MCF 10A (cell line): ENCODE data around the gene ARHGEF37. TPM values are rescaled to one million over a fixed set of nuclear protein-coding genes. Genes with fewer than 3 reads are reported as not detected.

Experiments used
- BruUV-seq: library from RNA; stranded (reverse); fragments of 400-500 nt; replicated peaks from 2 replicates; lab custom pipeline; 2021; lab: Mats Ljungman, UMichigan
- CTCF ChIA-PET: fragments of 300-600 bp; sonication (Branson Sonifier 250); formaldehyde crosslinking; extraction: SDS; loops from one replicate; lab custom pipeline; 2021; ENCODE audit warnings: antibody characterized with exemption, inconsistent platforms; lab: Yijun Ruan, JAX
- POLR2A ChIA-PET: fragments of 300-600, 350-650 bp; sonication (Branson Sonifier 250); formaldehyde crosslinking; extraction: SDS; loops from one replicate; lab custom pipeline; 2020; ENCODE audit warnings: antibody characterized with exemption, inconsistent platforms; lab: Yijun Ruan, JAX
- DNase-seq: peaks from one replicate; pipeline ENCODE4 v3.0.0-alpha.2; 2018; ENCODE audit not compliant: unreplicated experiment
- H3K27ac Mint-ChIP-seq: one replicate; pipeline ENCODE4 v1.8.0; 2022; ENCODE audit warnings: mild to moderate bottlenecking, low read depth, mixed read lengths; ENCODE audit not compliant: unreplicated experiment
- H3K27me3 Mint-ChIP-seq: one replicate; pipeline ENCODE4 v1.8.0; 2022; ENCODE audit warnings: mixed read lengths; ENCODE audit not compliant: insufficient read depth, unreplicated experiment
- H3K36me3 Mint-ChIP-seq: one replicate; pipeline ENCODE4 v1.8.0; 2022; ENCODE audit warnings: mild to moderate bottlenecking, moderate library complexity, mixed read lengths; ENCODE audit not compliant: insufficient read depth, unreplicated experiment
- H3K4me1 Mint-ChIP-seq: one replicate; pipeline ENCODE4 v1.8.0; 2022; ENCODE audit warnings: mixed read lengths; ENCODE audit not compliant: insufficient read depth, unreplicated experiment
- H3K4me3 Mint-ChIP-seq: one replicate; pipeline ENCODE4 v1.8.0; 2022; ENCODE audit warnings: mild to moderate bottlenecking, moderate library complexity, mixed read lengths; ENCODE audit not compliant: unreplicated experiment
- H3K9me3 Mint-ChIP-seq: one replicate; pipeline ENCODE4 v1.8.0; 2022; ENCODE audit warnings: mixed read lengths; ENCODE audit not compliant: unreplicated experiment
- CTCF ChIP-seq: fragments of 200-600 bp; IDR thresholded peaks from one replicate; pipeline ENCODE4 v1.8.0; 2022; ENCODE audit warnings: antibody characterized with exemption, mild to moderate bottlenecking; ENCODE audit not compliant: unreplicated experiment
- intact Hi-C: fragments of 100-400 bp; cut with micrococcal nuclease; formaldehyde crosslinking; loops from 2 replicates; pipeline ENCODE4 v1.14.1; 2022
- total RNA-seq: library from RNA; stranded (reverse); gene quantifications from 2 replicates; pipeline ENCODE4 v1.2.3, GENCODE V29; 2022

Gene ARHGEF37
- total RNA-seq, 1 experiment from 2014 or later = 3.9 TPM

DNA sequence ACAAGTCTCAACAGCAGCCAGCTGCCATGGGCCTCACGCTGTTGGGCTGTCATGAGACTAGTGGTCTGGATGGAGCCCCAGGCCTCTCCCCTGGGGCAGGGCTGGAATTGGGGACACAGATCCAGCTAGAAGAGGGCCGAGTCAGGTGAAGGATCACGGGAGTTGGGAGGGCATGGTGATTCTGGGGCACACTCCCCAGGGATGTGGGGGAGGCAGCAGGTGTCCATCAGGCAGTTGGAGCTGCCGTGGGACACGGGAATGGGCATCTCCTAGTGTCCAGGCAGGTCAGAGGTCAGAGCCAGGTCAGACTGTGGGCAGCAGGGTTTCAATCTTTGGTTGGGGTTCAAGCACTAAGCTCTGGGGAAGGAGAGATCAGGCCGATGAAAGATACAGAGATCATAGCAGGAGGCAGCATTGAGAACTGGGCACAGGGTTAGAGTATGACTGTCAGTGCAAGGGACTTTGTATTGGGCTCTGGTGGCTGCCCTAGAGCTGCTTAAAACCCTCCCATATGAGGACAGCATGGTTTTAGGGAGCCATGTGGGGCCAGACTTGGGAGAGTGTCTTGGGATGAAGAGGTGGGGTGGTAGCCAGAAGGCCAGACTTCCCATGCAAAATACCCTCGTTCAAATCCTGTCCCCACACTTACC, 59.2 kb downstream of the ARHGEF37 start:
- CTCF ChIA-PET = interaction anchor here (0.7 to 10.0 kb wide), 9 partner anchors 8 to 350 kb away, joined by 3 to 300 read pairs (median 5); no protein-coding TSS in a partner anchor
- no peaks in the 10 kb centered on the region for H3K27me3 Mint-ChIP-seq
- no peak for DNase-seq
- no peaks in the 10 kb centered on the region for H3K9me3 Mint-ChIP-seq
- H3K27ac Mint-ChIP-seq = no peak overlapping the region
- TF ChIP-seq CTCF = no peak
- POLR2A ChIA-PET = interaction anchor here (0.6 to 1.8 kb wide), 8 partner anchors 8 to 283 kb away, joined by 3 to 6 read pairs (median 4); partner anchors contain the start of gene PCYOX1L
- H3K4me3 Mint-ChIP-seq = no peak overlapping the region
- intact Hi-C loops = no loop called here
- H3K4me1 Mint-ChIP-seq = peaks cover 16% of the 10 kb centered on the region
- no peaks in the 10 kb centered on the region for H3K36me3 Mint-ChIP-seq
- no TSS peak for BruUV-seq

DNA sequence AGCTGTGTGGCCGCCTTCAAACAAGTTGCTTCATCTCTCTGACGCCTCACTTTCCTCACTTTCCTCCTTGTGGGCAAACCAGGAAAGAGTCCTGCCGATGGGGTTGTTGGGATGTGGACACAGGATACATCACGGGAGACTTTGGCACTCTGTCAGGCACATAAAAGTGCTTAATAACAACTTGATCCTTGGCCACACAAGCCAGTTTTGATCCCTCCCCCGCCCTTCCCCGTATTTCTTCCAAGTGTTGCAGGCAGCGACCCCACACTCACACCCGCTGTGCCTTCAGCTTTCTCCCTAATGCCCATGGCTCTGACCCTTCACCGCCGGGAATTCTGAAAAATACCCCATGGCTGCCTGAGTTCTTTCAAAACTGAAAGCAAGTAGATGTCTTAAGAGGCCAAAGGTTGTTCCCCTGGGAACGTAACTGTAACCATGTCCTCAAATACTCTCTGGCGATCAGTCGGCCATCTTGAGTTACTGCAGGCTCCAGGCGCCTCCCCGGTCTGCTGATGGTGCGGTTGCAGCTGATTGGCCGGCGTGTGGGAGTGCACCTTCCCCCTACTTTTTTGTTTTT, 59.8 kb downstream of the ARHGEF37 start:
- no peak overlapping the region for H3K4me3 Mint-ChIP-seq
- ChIA-PET POLR2A (interaction anchor here (0.6 to 1.8 kb wide), 6 partner anchors 8 to 182 kb away, joined by 3 to 6 read pairs (median 4); no protein-coding TSS in a partner anchor), CTCF (interaction anchor here (0.7 to 10.0 kb wide), 9 partner anchors 8 to 349 kb away, joined by 3 to 300 read pairs (median 5); no protein-coding TSS in a partner anchor)
- no peak for TF ChIP-seq CTCF
- no peaks in the 10 kb centered on the region for H3K9me3 Mint-ChIP-seq
- no peaks in the 10 kb centered on the region for H3K36me3 Mint-ChIP-seq
- H3K27me3 Mint-ChIP-seq = no peaks in the 10 kb centered on the region
- DNase-seq = no peak
- intact Hi-C loops = no loop called here
- peaks cover 12% of the 10 kb centered on the region for H3K4me1 Mint-ChIP-seq
- H3K27ac Mint-ChIP-seq = no peak overlapping the region
- BruUV-seq = no TSS peak

DNA sequence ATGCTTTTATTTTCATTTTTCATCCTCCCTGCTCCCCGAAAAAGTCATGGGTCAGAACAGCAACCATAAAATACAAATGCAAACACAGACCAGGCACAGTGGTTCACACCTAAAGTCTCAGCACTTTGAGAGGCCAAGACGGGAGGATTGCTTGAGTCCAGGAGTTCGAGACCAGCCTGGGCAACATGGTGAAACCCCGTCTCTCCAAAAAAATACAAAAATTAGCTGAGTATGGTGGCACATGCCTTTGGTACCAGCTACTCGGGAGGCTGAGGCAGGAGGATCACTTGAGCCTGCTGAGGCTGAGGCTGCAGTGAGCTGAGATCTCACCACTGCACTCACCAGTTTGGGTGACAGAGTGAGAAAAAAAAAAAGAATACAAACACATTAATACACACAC, 60.3 kb downstream of the ARHGEF37 start:
- H3K4me1 Mint-ChIP-seq = peaks cover 10% of the 10 kb centered on the region

More for the DNA sequence above, 60.3 kb downstream of the ARHGEF37 start:
- Mint-ChIP-seq H3K9me3 (no peaks in the 10 kb centered on the region), H3K27me3 (no peaks in the 10 kb centered on the region), H3K36me3 (no peaks in the 10 kb centered on the region), H3K4me3 (no peak overlapping the region), H3K27ac (no peak overlapping the region)
- no peak for TF ChIP-seq CTCF
- no peak for DNase-seq
- POLR2A ChIA-PET = interaction anchor here (0.6 to 1.7 kb wide), 4 partner anchors 11 to 173 kb away, joined by 3 to 5 read pairs (median 3); no protein-coding TSS in a partner anchor
- intact Hi-C loops = no loop called here
- BruUV-seq = no TSS peak
- CTCF ChIA-PET = interaction anchor here (0.6 to 10.0 kb wide), 7 partner anchors 15 to 1002 kb away, joined by 3 to 300 read pairs (median 4); no protein-coding TSS in a partner anchor
